ENCODE results near the gene TEDC2.

Gene TEDC2

GRCh38 chr16:2460391-2460713, 443 bp downstream of the TEDC2 start:
- H3K36me3 ChIP-seq (ENCODE audit: control insufficient read depth, insufficient read depth, low read length): peaks cover 42% of the 10 kb centered on the region
- H3K9me3 ChIP-seq (ENCODE audit: control insufficient read depth, insufficient read depth, low read length): no peaks in the 10 kb centered on the region
- peak overlapping the region; percentile 67 for H3K4me3 ChIP-seq (ENCODE audit: low read depth, low read length)
- H3K27me3 ChIP-seq (ENCODE audit: control insufficient read depth, insufficient read depth, low read length): no peaks in the 10 kb centered on the region
- H3K9ac ChIP-seq (ENCODE audit: low read depth, low read length): peak overlapping the region; percentile 83
- peaks cover 2% of the 10 kb centered on the region for H3K4me1 ChIP-seq (ENCODE audit: control insufficient read depth, insufficient read depth, low read length)

GRCh38 chr16:2460916-2461315, 1.0 kb downstream of the TEDC2 start:
- peaks cover 43% of the 10 kb centered on the region for H3K36me3 ChIP-seq (ENCODE audit: control insufficient read depth, insufficient read depth, low read length)
- peaks cover 2% of the 10 kb centered on the region for H3K4me1 ChIP-seq (ENCODE audit: control insufficient read depth, insufficient read depth, low read length)
- peak overlapping the region; percentile 67 for H3K4me3 ChIP-seq (ENCODE audit: low read depth, low read length)
- no peaks in the 10 kb centered on the region for H3K9me3 ChIP-seq (ENCODE audit: control insufficient read depth, insufficient read depth, low read length)
- no peaks in the 10 kb centered on the region for H3K27me3 ChIP-seq (ENCODE audit: control insufficient read depth, insufficient read depth, low read length)
- H3K9ac ChIP-seq (ENCODE audit: low read depth, low read length): peak overlapping the region; percentile 37

GRCh38 chr16:2462031-2462866, 2.3 kb downstream of the TEDC2 start:
- Histone ChIP-seq H3K27me3 (ENCODE audit: control insufficient read depth, insufficient read depth, low read length) (no peaks in the 10 kb centered on the region), H3K4me3 (ENCODE audit: low read depth, low read length) (no peak overlapping the region), H3K36me3 (ENCODE audit: control insufficient read depth, insufficient read depth, low read length) (peaks cover 36% of the 10 kb centered on the region), H3K9me3 (ENCODE audit: control insufficient read depth, insufficient read depth, low read length) (no peaks in the 10 kb centered on the region), H3K9ac (ENCODE audit: low read depth, low read length) (no peak overlapping the region), H3K4me1 (ENCODE audit: control insufficient read depth, insufficient read depth, low read length) (peaks cover 4% of the 10 kb centered on the region)

GRCh38 chr16:2464333-2464732, 4.4 kb downstream of the TEDC2 start:
- no peaks in the 10 kb centered on the region for H3K9me3 ChIP-seq (ENCODE audit: control insufficient read depth, insufficient read depth, low read length)
- peaks cover 7% of the 10 kb centered on the region for H3K4me1 ChIP-seq (ENCODE audit: control insufficient read depth, insufficient read depth, low read length)
- H3K9ac ChIP-seq (ENCODE audit: low read depth, low read length): no peak overlapping the region
- H3K4me3 ChIP-seq (ENCODE audit: low read depth, low read length): no peak overlapping the region
- H3K27me3 ChIP-seq (ENCODE audit: control insufficient read depth, insufficient read depth, low read length): no peaks in the 10 kb centered on the region
- peaks cover 30% of the 10 kb centered on the region for H3K36me3 ChIP-seq (ENCODE audit: control insufficient read depth, insufficient read depth, low read length)

- Histone ChIP-seq H3K27me3 (ENCODE audit: control insufficient read depth, insufficient read depth, low read length) (peaks cover 6% of the 10 kb centered on the region), H3K36me3 (ENCODE audit: control insufficient read depth, insufficient read depth, low read length) (peaks cover 29% of the 10 kb centered on the region), H3K4me3 (ENCODE audit: low read depth, low read length) (no peak overlapping the region), H3K9me3 (ENCODE audit: control insufficient read depth, insufficient read depth, low read length) (no peaks in the 10 kb centered on the region), H3K9ac (ENCODE audit: low read depth, low read length) (no peak overlapping the region), H3K4me1 (ENCODE audit: control insufficient read depth, insufficient read depth, low read length) (peaks cover 11% of the 10 kb centered on the region)
Observed at GRCh38 chr16:2465653-2466415, 5.9 kb downstream of the TEDC2 start.

DNA sequence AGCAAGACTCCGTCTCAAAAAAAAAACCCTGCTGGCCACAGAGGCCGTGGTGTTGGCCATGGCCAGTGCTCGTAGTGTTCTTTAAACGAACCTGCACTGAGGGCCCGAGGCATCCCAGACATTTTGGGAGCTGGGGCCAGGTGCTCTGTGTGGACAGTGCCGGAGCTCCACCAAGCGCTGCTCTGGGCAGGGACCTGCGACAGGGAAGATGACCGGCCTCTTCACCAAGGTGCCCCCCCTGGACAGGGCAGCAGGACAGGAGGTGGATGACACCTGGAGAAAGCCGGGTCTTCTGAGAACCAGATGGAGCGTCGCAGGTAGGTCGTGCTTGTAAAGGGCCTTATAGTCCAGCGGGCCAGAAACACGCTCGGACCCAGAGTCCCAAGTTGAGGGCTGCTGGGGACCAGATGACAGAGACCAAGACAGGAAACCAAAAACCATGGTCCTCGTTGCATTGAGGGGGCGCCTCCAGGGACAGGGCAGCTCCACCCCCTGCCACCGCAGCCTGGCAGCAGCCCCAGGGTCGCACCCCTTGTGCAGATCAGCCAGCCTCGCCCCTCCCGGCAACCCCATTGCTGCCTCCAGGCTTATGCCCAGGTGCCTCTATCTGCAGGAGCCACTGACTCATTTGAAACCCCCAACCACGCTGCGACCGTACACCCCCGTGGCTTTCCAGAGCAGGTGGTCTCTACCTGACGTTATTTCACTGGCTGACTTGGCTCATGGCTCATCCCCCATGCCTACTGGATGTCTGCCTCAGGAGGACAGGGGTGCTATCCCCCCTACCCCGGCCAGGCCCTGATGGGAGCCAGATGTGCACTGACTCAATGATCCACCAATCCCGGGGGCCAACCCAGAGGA, 7.0 kb downstream of the TEDC2 start:
- peak overlapping the region; percentile 37 for H3K9ac ChIP-seq (ENCODE audit: low read depth, low read length)

GRCh38 chr16:2467528-2468232, 7.8 kb downstream of the TEDC2 start:
- Histone ChIP-seq H3K9ac (ENCODE audit: low read depth, low read length) (peak overlapping the region; percentile 38), H3K27me3 (ENCODE audit: control insufficient read depth, insufficient read depth, low read length) (peaks cover 11% of the 10 kb centered on the region)

More for the DNA sequence above, 7.0 kb downstream of the TEDC2 start:
- H3K4me3 ChIP-seq (ENCODE audit: low read depth, low read length): peak overlapping the region; percentile 43
- H3K9me3 ChIP-seq (ENCODE audit: control insufficient read depth, insufficient read depth, low read length): no peaks in the 10 kb centered on the region
- peaks cover 8% of the 10 kb centered on the region for H3K27me3 ChIP-seq (ENCODE audit: control insufficient read depth, insufficient read depth, low read length)
- peaks cover 11% of the 10 kb centered on the region for H3K4me1 ChIP-seq (ENCODE audit: control insufficient read depth, insufficient read depth, low read length)
- peaks cover 19% of the 10 kb centered on the region for H3K36me3 ChIP-seq (ENCODE audit: control insufficient read depth, insufficient read depth, low read length)

GRCh38 chr16:2468233-2468724, 8.4 kb downstream of the TEDC2 start:
- Histone ChIP-seq H3K36me3 (ENCODE audit: control insufficient read depth, insufficient read depth, low read length) (peaks cover 10% of the 10 kb centered on the region), H3K9me3 (ENCODE audit: control insufficient read depth, insufficient read depth, low read length) (no peaks in the 10 kb centered on the region), H3K4me3 (ENCODE audit: low read depth, low read length) (peak overlapping the region; percentile 43), H3K9ac (ENCODE audit: low read depth, low read length) (peak overlapping the region; percentile 38), H3K4me1 (ENCODE audit: control insufficient read depth, insufficient read depth, low read length) (peaks cover 11% of the 10 kb centered on the region), H3K27me3 (ENCODE audit: control insufficient read depth, insufficient read depth, low read length) (peaks cover 15% of the 10 kb centered on the region)

More at GRCh38 chr16:2467528-2468232, 7.8 kb downstream of the TEDC2 start:
- Histone ChIP-seq H3K4me1 (ENCODE audit: control insufficient read depth, insufficient read depth, low read length) (peaks cover 11% of the 10 kb centered on the region), H3K36me3 (ENCODE audit: control insufficient read depth, insufficient read depth, low read length) (peaks cover 12% of the 10 kb centered on the region), H3K9me3 (ENCODE audit: control insufficient read depth, insufficient read depth, low read length) (no peaks in the 10 kb centered on the region), H3K4me3 (ENCODE audit: low read depth, low read length) (peak overlapping the region; percentile 43)

DNA sequence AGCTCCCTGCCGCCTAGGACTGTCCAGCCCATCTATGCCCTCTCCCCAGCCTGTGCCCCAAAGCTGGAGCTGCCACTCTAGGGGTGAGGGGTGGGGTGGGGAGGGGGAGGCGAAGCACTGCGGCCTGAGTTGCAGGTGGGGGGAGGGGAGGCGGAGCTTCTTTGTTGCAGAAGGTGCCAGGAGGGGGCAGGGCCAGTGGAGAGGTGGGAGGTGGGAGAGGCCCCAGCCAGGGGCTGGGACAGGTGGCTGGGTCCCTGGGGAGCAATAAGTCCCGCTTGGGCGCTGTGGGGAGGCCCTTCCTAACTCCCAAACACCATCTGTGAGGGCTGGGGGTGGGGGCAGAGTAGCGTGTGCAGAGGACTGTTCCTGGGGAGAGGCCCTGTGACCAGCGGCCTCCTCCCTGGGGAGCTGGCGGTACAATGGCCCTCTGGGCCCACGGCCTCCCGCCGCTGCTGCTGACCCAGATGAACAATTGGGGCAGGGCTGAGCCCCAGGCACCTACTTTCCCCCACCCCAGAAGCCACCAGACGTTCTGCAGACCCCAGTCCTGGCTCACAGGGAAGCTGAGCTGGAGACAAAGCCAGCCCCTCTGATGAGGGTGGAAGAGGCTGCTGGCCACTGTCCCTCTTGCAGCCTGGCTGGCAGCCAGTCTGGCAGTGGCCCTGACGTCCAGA, 9.0 kb downstream of the TEDC2 start:
- Histone ChIP-seq H3K27me3 (ENCODE audit: control insufficient read depth, insufficient read depth, low read length) (peaks cover 16% of the 10 kb centered on the region), H3K9me3 (ENCODE audit: control insufficient read depth, insufficient read depth, low read length) (no peaks in the 10 kb centered on the region), H3K4me1 (ENCODE audit: control insufficient read depth, insufficient read depth, low read length) (peaks cover 11% of the 10 kb centered on the region), H3K36me3 (ENCODE audit: control insufficient read depth, insufficient read depth, low read length) (peaks cover 7% of the 10 kb centered on the region), H3K9ac (ENCODE audit: low read depth, low read length) (peak overlapping the region; percentile 38), H3K4me3 (ENCODE audit: low read depth, low read length) (peak overlapping the region; percentile 43)

DNA sequence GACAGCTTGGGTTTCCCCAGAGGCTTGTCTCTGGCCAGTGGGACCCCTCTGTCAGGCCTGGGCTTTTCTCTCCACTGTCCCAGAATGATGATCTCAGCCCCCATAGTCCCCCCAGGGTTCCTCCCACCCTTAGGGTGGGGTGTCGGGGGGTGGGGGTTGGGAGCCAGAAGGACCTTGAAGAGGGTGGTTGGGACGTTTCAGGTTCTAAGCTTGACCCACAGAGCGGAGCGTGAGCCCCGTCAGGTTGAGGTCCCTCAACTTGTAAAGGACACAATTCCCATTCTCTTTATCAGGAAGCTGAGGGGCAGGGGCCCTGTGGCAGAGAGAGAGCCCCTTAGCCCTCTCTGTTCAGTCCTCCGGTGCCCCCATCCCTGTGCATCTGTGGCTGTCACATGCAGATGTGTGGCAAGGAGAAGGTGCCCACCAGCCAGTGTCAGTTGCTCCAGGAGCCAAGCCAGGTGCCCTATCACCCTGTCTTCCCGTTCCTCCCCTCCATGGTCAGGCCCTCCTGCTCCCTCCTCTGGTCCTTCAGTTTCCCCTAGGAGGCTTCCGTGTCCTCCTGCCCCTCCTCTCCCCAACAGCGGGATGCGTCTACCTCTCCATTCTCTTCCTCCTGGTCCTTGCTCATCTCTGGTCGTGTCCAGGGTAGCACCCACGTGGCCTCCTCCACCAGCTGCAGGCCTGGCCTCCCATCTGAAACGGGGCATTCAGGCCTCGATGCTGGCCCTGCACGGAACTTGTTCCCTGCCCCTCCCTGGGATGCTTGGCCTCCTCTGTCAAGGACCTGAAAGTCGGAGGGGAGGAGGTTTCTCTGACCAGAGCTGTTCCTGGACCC, 9.7 kb downstream of the TEDC2 start:
- H3K36me3 ChIP-seq (ENCODE audit: control insufficient read depth, insufficient read depth, low read length): peaks cover 6% of the 10 kb centered on the region
- H3K27me3 ChIP-seq (ENCODE audit: control insufficient read depth, insufficient read depth, low read length): peaks cover 16% of the 10 kb centered on the region
- peak overlapping the region; percentile 22 for H3K4me3 ChIP-seq (ENCODE audit: low read depth, low read length)
- H3K4me1 ChIP-seq (ENCODE audit: control insufficient read depth, insufficient read depth, low read length): peaks cover 11% of the 10 kb centered on the region
- H3K9me3 ChIP-seq (ENCODE audit: control insufficient read depth, insufficient read depth, low read length): no peaks in the 10 kb centered on the region
- H3K9ac ChIP-seq (ENCODE audit: low read depth, low read length): no peak overlapping the region

All from iPS-15b (cell line).